ENCODE measurements around the gene GYG2. TPM values are rescaled to one million over a fixed set of nuclear protein-coding genes. Genes with fewer than 3 reads are reported as not detected.
"Not testable (repeated sequence)": the region's sequence is repeated elsewhere in the genome, so short reads cannot be mapped to it uniquely, and the experiment has no call there.

Gene GYG2
- polyA plus RNA-seq (2013, experiment 1 of 2) = 37.5 TPM
- polyA plus RNA-seq (2013, experiment 2 of 2) = 34.3 TPM

- H3K14ac ChIP-seq (ENCODE audit: low read length) = no peak within 1 kb of the TSS
- peak within 1 kb of the TSS; percentile 92 for H2AFZ ChIP-seq (ENCODE audit: low read length)
- peak within 1 kb of the TSS; percentile 92 for H3K18ac ChIP-seq (ENCODE audit: low read length)
- no peak within 1 kb of the TSS for H2AK5ac ChIP-seq (ENCODE audit: low read depth, low read length)
- no peak within 1 kb of the TSS for H2BK12ac ChIP-seq (ENCODE audit: low read length)
- H3K23ac ChIP-seq (ENCODE audit: low read depth, low read length, poor library complexity) = no peak within 1 kb of the TSS
- no peaks in the 10 kb centered on the region for H3K79me1 ChIP-seq (ENCODE audit: low read depth, low read length)
- H3K36me3 ChIP-seq (replicated peaks in 1 of 2; ENCODE audit: control insufficient read depth in 2 of 2, insufficient read depth in 2 of 2, low read length in 2 of 2) = peaks cover 0 to 26% of the 10 kb centered on the region in 2 donors
- WGBS, 2 donors (ENCODE audit: extremely low coverage in 2 of 2, insufficient read length in 2 of 2, insufficient replicate concordance in 1 of 2) = no CpG with 5 or more reads among the region's 56 CpGs
- H3K27ac ChIP-seq (replicated peaks; ENCODE audit: low read length) = peak within 1 kb of the TSS; percentile 17
- peak; percentile 51 for DNase-seq (ENCODE audit: low spot score)
- peaks cover 0 to 13% of the 10 kb centered on the region in 2 donors for H3K9me3 ChIP-seq (replicated peaks in 1 of 2; ENCODE audit: control insufficient read depth in 2 of 2, insufficient read depth in 1 of 2, low read depth in 1 of 2, low read length in 2 of 2)
- H3K4me3 ChIP-seq (ENCODE audit: low read length in 2 of 2) = peak within 1 kb of the TSS; percentile 64 to 84
- H2BK5ac ChIP-seq (ENCODE audit: low read length) = no peak within 1 kb of the TSS
- no peak within 1 kb of the TSS for H4K91ac ChIP-seq (ENCODE audit: low read depth, low read length, poor library complexity)
- no peak within 1 kb of the TSS for H3K4ac ChIP-seq (ENCODE audit: low read length)
- no peaks in the 10 kb centered on the region for H3K27me3 ChIP-seq (ENCODE audit: control insufficient read depth in 3 of 3, insufficient read depth in 3 of 3, low read depth in 1 of 3, low read length in 3 of 3)
- H3K4me2 ChIP-seq (ENCODE audit: insufficient read depth, low read length, poor library complexity, severe bottlenecking) = peak within 1 kb of the TSS; percentile 73
- no peak within 1 kb of the TSS for H2BK15ac ChIP-seq (ENCODE audit: low read length)
- no peak within 1 kb of the TSS for H4K8ac ChIP-seq (ENCODE audit: low read depth, low read length)
- peak within 1 kb of the TSS; percentile 88 for H3K9ac ChIP-seq (ENCODE audit: low read depth, low read length, poor library complexity)
- peaks cover 5 to 11% of the 10 kb centered on the region in 2 donors for H3K4me1 ChIP-seq (ENCODE audit: control insufficient read depth in 2 of 2, insufficient read depth in 1 of 2, low read depth in 1 of 2, low read length in 2 of 2)
- H2BK120ac ChIP-seq (ENCODE audit: low read depth, low read length) = no peak within 1 kb of the TSS
Measured at GRCh38 chrX:2828344-2828958, at the start of gene GYG2. GYG2 (plus strand) TSS chrX:2828930; CDS start chrX:2830189, 1,259 bp downstream.

DNA sequence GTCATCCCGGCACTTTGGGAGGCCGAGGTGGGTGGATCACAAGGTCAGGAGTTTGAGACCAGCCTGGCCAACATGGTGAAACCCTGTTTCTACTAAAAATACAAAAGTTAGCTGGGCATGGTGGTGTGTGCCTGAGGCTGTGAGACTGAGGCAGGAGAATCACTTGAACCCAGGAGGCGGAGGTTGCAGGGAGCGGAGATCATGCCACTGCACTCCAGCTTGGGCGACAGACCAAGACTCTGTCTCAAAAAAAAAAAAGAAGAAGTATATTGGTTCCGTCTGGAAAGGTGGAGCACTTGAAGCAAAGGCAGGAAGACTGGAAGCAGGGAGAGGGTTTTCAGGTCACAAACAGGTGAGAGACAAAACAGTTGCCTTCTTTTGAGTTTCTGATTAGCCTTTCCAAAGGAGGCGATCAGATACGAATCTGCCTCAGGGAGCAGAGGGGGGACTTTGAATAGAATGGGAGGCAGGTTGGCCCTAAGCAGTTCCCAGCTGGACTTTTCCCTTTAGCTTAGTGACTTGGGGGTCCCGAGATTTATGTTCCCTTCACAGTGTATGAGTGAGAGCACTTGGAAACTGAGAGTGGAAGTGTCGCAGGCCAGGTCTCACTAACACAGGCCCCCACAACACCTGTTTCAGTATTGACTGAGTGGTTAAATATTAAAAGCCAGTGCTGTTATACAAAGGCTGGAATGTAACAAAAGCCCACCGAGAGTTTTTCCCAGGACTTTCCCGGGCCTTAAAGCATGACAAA is 48.1 kb upstream of the GYG2 start:
- not testable (repeated sequence) for DNase-seq (ENCODE audit: low spot score); H3K36me3 ChIP-seq (replicated peaks in 1 of 2; ENCODE audit: control insufficient read depth in 2 of 2, insufficient read depth in 2 of 2, low read length in 2 of 2); H3K14ac ChIP-seq (ENCODE audit: low read length); H2AK5ac ChIP-seq (ENCODE audit: low read depth, low read length); H3K9me3 ChIP-seq (replicated peaks in 1 of 2; ENCODE audit: control insufficient read depth in 2 of 2, insufficient read depth in 1 of 2, low read depth in 1 of 2, low read length in 2 of 2); H4K91ac ChIP-seq (ENCODE audit: low read depth, low read length, poor library complexity); H3K23ac ChIP-seq (ENCODE audit: low read depth, low read length, poor library complexity); H2BK120ac ChIP-seq (ENCODE audit: low read depth, low read length); H3K79me1 ChIP-seq (ENCODE audit: low read depth, low read length); H2BK15ac ChIP-seq (ENCODE audit: low read length); H3K9ac ChIP-seq (ENCODE audit: low read depth, low read length, poor library complexity); H3K18ac ChIP-seq (ENCODE audit: low read length); H3K4me3 ChIP-seq (ENCODE audit: low read length in 2 of 2); H3K27me3 ChIP-seq (ENCODE audit: control insufficient read depth in 3 of 3, insufficient read depth in 3 of 3, low read depth in 1 of 3, low read length in 3 of 3); H3K4ac ChIP-seq (ENCODE audit: low read length); H2BK12ac ChIP-seq (ENCODE audit: low read length); H4K8ac ChIP-seq (ENCODE audit: low read depth, low read length); H2BK5ac ChIP-seq (ENCODE audit: low read length)
- no CpG with 5 or more reads among the region's 12 CpGs for WGBS, 2 donors (ENCODE audit: extremely low coverage in 2 of 2, insufficient read length in 2 of 2, insufficient replicate concordance in 1 of 2)
- peak overlapping the region; percentile 54 for H2AFZ ChIP-seq (ENCODE audit: low read length)
- H3K4me1 ChIP-seq (ENCODE audit: control insufficient read depth in 2 of 2, insufficient read depth in 1 of 2, low read depth in 1 of 2, low read length in 2 of 2) = peaks cover 5 to 13% of the 10 kb centered on the region in 2 donors
- peak overlapping the region; percentile 66 for H3K27ac ChIP-seq (replicated peaks; ENCODE audit: low read length)
- peak overlapping the region; percentile 14 for H3K4me2 ChIP-seq (ENCODE audit: insufficient read depth, low read length, poor library complexity, severe bottlenecking)

- Histone ChIP-seq H4K8ac (ENCODE audit: low read depth, low read length) (no peak overlapping the region), H2AFZ (ENCODE audit: low read length) (peak overlapping the region; percentile 54), H2BK120ac (ENCODE audit: low read depth, low read length) (no peak overlapping the region), H3K9me3 (replicated peaks in 1 of 2; ENCODE audit: control insufficient read depth in 2 of 2, insufficient read depth in 1 of 2, low read depth in 1 of 2, low read length in 2 of 2) (no peaks in the 10 kb centered on the region), H3K23ac (ENCODE audit: low read depth, low read length, poor library complexity) (no peak overlapping the region), H3K18ac (ENCODE audit: low read length) (no peak overlapping the region), H3K27me3 (ENCODE audit: control insufficient read depth in 3 of 3, insufficient read depth in 3 of 3, low read depth in 1 of 3, low read length in 3 of 3) (no peaks in the 10 kb centered on the region), H2BK12ac (ENCODE audit: low read length) (no peak overlapping the region), H3K27ac (replicated peaks; ENCODE audit: low read length) (peak overlapping the region; percentile 66), H2BK5ac (ENCODE audit: low read length) (no peak overlapping the region), H4K91ac (ENCODE audit: low read depth, low read length, poor library complexity) (no peak overlapping the region), H2BK15ac (ENCODE audit: low read length) (no peak overlapping the region), H3K79me1 (ENCODE audit: low read depth, low read length) (no peaks in the 10 kb centered on the region), H3K36me3 (replicated peaks in 1 of 2; ENCODE audit: control insufficient read depth in 2 of 2, insufficient read depth in 2 of 2, low read length in 2 of 2) (no peaks in the 10 kb centered on the region), H3K4me3 (ENCODE audit: low read length in 2 of 2) (no peak overlapping the region), H3K14ac (ENCODE audit: low read length) (no peak overlapping the region), H3K4me1 (ENCODE audit: control insufficient read depth in 2 of 2, insufficient read depth in 1 of 2, low read depth in 1 of 2, low read length in 2 of 2) (peaks cover 5 to 13% of the 10 kb centered on the region in 2 donors), H3K4me2 (ENCODE audit: insufficient read depth, low read length, poor library complexity, severe bottlenecking) (no peak overlapping the region), H3K4ac (ENCODE audit: low read length) (no peak overlapping the region), H2AK5ac (ENCODE audit: low read depth, low read length) (no peak overlapping the region), H3K9ac (ENCODE audit: low read depth, low read length, poor library complexity) (no peak overlapping the region)
- no CpG with 5 or more reads among the region's 1 CpG for WGBS, 2 donors (ENCODE audit: extremely low coverage in 2 of 2, insufficient read length in 2 of 2, insufficient replicate concordance in 1 of 2)
- no peak for DNase-seq (ENCODE audit: low spot score)
Measured at GRCh38 chrX:2781226-2781571, 47.5 kb upstream of the GYG2 start.

- no peaks in the 10 kb centered on the region for H3K27me3 ChIP-seq (ENCODE audit: control insufficient read depth in 3 of 3, insufficient read depth in 3 of 3, low read depth in 1 of 3, low read length in 3 of 3)
- H3K14ac ChIP-seq (ENCODE audit: low read length) = no peak overlapping the region
- no peak overlapping the region for H3K4me3 ChIP-seq (ENCODE audit: low read length in 2 of 2)
- no peak overlapping the region for H3K4me2 ChIP-seq (ENCODE audit: insufficient read depth, low read length, poor library complexity, severe bottlenecking)
- no peaks in the 10 kb centered on the region for H3K36me3 ChIP-seq (replicated peaks in 1 of 2; ENCODE audit: control insufficient read depth in 2 of 2, insufficient read depth in 2 of 2, low read length in 2 of 2)
- H2BK12ac ChIP-seq (ENCODE audit: low read length) = no peak overlapping the region
- no peak overlapping the region for H3K18ac ChIP-seq (ENCODE audit: low read length)
- H4K8ac ChIP-seq (ENCODE audit: low read depth, low read length) = no peak overlapping the region
- no peak overlapping the region for H4K91ac ChIP-seq (ENCODE audit: low read depth, low read length, poor library complexity)
- H2BK15ac ChIP-seq (ENCODE audit: low read length) = no peak overlapping the region
- H3K23ac ChIP-seq (ENCODE audit: low read depth, low read length, poor library complexity) = no peak overlapping the region
- H3K4ac ChIP-seq (ENCODE audit: low read length) = no peak overlapping the region
- WGBS, 2 donors (ENCODE audit: extremely low coverage in 2 of 2, insufficient read length in 2 of 2, insufficient replicate concordance in 1 of 2) = no CpG with 5 or more reads among the region's 6 CpGs
- no peak for DNase-seq (ENCODE audit: low spot score)
- H2AFZ ChIP-seq (ENCODE audit: low read length) = peak overlapping the region; percentile 31
- H3K27ac ChIP-seq (replicated peaks; ENCODE audit: low read length) = no peak overlapping the region
- peaks cover 5 to 13% of the 10 kb centered on the region in 2 donors for H3K4me1 ChIP-seq (ENCODE audit: control insufficient read depth in 2 of 2, insufficient read depth in 1 of 2, low read depth in 1 of 2, low read length in 2 of 2)
- H3K9ac ChIP-seq (ENCODE audit: low read depth, low read length, poor library complexity) = no peak overlapping the region
- H2AK5ac ChIP-seq (ENCODE audit: low read depth, low read length) = no peak overlapping the region
- H3K9me3 ChIP-seq (replicated peaks in 1 of 2; ENCODE audit: control insufficient read depth in 2 of 2, insufficient read depth in 1 of 2, low read depth in 1 of 2, low read length in 2 of 2) = no peaks in the 10 kb centered on the region
- H2BK5ac ChIP-seq (ENCODE audit: low read length) = no peak overlapping the region
- no peak overlapping the region for H2BK120ac ChIP-seq (ENCODE audit: low read depth, low read length)
- no peaks in the 10 kb centered on the region for H3K79me1 ChIP-seq (ENCODE audit: low read depth, low read length)
Measured at GRCh38 chrX:2781698-2782097, 47.0 kb upstream of the GYG2 start.

All from neuronal stem cell (in vitro differentiated cells).